Coronary artery (tissue), 2 donors: Measurements from ENCODE around the gene IL31RA.

Experiments used
- DNase-seq: peaks from one replicate; pipeline ENCODE4 v3.0.0-alpha.2; 2017; ENCODE audit warnings: low spot score
- H3K27ac ChIP-seq, 2 donors: fragments of 200-600 bp; sonication (generic); one replicate each; pipeline ENCODE4 v1.5.1; 2016 to 2019
- H3K4me3 ChIP-seq: fragments of 200-600 bp; sonication (generic); 2 replicates; pipeline ENCODE4 v1.5.1; 2016; ENCODE audit warnings: mild to moderate bottlenecking, moderate library complexity
- TF ChIP-seq, protein P1 (sequence below): fragments of 200-600 bp; sonication (generic); IDR thresholded peaks from one replicate; pipeline ENCODE4 v1.5.1; 2019; ENCODE audit warnings: antibody characterized with exemption

The IL31RA gene

GRCh38 chr5:55858104-55858503 is 6.9 kb downstream of the IL31RA start:
- no peak for DNase-seq
- Histone ChIP-seq H3K4me3 (no peak overlapping the region), H3K27ac (no peak overlapping the region)
- TF ChIP-seq, protein P1, sequence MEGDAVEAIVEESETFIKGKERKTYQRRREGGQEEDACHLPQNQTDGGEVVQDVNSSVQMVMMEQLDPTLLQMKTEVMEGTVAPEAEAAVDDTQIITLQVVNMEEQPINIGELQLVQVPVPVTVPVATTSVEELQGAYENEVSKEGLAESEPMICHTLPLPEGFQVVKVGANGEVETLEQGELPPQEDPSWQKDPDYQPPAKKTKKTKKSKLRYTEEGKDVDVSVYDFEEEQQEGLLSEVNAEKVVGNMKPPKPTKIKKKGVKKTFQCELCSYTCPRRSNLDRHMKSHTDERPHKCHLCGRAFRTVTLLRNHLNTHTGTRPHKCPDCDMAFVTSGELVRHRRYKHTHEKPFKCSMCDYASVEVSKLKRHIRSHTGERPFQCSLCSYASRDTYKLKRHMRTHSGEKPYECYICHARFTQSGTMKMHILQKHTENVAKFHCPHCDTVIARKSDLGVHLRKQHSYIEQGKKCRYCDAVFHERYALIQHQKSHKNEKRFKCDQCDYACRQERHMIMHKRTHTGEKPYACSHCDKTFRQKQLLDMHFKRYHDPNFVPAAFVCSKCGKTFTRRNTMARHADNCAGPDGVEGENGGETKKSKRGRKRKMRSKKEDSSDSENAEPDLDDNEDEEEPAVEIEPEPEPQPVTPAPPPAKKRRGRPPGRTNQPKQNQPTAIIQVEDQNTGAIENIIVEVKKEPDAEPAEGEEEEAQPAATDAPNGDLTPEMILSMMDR, result no peak

GRCh38 chr5:55860288-55860687 is 9.1 kb downstream of the IL31RA start:
- no peak overlapping the region for H3K4me3 ChIP-seq
- no peak for DNase-seq
- TF ChIP-seq, protein P1, result no peak
- H3K27ac ChIP-seq, result no peak overlapping the region

DNA sequence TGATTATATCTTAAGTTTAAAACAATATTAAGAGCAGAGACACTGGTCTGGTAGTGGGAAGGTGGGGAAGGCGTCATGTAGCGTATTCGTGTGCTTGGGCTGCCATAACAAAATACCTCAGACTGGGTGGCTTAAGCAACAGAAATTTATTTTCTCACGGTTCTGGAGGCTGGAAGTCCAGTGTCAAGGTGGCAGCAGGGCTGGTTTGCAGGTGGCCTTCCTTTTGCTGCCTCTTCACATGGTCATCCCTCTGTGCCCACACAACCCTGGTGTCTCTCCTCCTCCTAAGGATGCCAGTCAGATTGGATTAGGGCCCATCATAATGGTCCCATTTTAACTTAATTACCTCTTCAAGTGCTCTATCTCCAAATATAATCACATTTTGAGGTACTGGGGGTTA is 9.6 kb downstream of the IL31RA start:
- no peak overlapping the region for H3K27ac ChIP-seq
- TF ChIP-seq, protein P1, result no peak
- DNase-seq, result no peak
- H3K4me3 ChIP-seq, result no peak overlapping the region

GRCh38 chr5:55864606-55865541 is 13.7 kb downstream of the IL31RA start:
- TF ChIP-seq, protein P1, result no peak
- no peak for DNase-seq
- Histone ChIP-seq H3K27ac (no peak overlapping the region), H3K4me3 (no peak overlapping the region)

DNA sequence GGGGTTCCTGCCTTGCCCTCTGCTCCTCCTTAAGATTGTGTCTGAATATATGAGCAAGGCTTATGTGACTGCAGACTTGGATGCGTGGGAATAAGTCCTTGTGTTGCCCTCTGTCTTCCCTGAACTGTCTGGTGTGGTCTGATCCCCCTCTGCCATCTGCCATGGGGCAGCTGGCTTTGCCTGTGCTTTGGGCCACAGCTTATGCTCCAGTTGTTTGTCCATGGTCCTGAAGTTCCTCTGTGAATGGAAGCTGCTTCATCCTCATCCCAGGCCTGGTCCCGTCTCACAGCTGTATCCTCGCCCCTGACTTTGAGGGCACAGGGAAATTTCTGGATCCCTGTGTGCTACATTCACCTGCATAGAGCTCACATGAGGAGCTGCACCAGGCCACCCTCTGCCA is 14.7 kb downstream of the IL31RA start:
- Histone ChIP-seq H3K27ac (no peak overlapping the region), H3K4me3 (no peak overlapping the region)
- TF ChIP-seq, protein P1, result no peak
- DNase-seq, result no peak

GRCh38 chr5:55866485-55866884 is 15.3 kb downstream of the IL31RA start:
- DNase-seq, result no peak
- no peak overlapping the region for H3K4me3 ChIP-seq
- TF ChIP-seq, protein P1, result no peak
- H3K27ac ChIP-seq, result no peak overlapping the region

GRCh38 chr5:55866934-55867333 is 15.8 kb downstream of the IL31RA start:
- TF ChIP-seq, protein P1, result no peak
- H3K4me3 ChIP-seq, result no peak overlapping the region
- no peak overlapping the region for H3K27ac ChIP-seq
- no peak for DNase-seq
